CD4-positive, alpha-beta memory T cell (primary cell): ENCODE results near the gene TMEM178B. TPM values are rescaled to one million over a fixed set of nuclear protein-coding genes. Genes with fewer than 3 reads are reported as not detected.

Experiments
- CTCF ChIA-PET: fragments of 350-600 bp; sonication (Branson Sonifier 250); formaldehyde crosslinking; loops from one replicate; lab custom pipeline; 2021; ENCODE audit warnings: inconsistent platforms; ENCODE audit not compliant: partially characterized antibody; lab: Charles Lee
- POLR2A ChIA-PET: fragments of 350-600 bp; sonication (Branson Sonifier 250); formaldehyde crosslinking; loops from one replicate; lab custom pipeline; 2021; ENCODE audit not compliant: partially characterized antibody; lab: Charles Lee
- DNase-seq, 5 donors: peaks; one replicate each; pipeline versions ENCODE4 v3.0.0 to v3.0.0-alpha.2; 2020 to 2022; ENCODE audit warnings: mixed read lengths in 1 of 5
- H3K27ac ChIP-seq: one replicate; pipeline ENCODE4 v1.7.0; 2013; ENCODE audit warnings: low read depth, low read length
- H3K27me3 ChIP-seq: 2 replicates; pipeline ENCODE4 v1.7.0; 2013; ENCODE audit warnings: mild to moderate bottlenecking, low read length, moderate library complexity; ENCODE audit not compliant: insufficient read depth
- H3K36me3 ChIP-seq: 2 replicates; pipeline ENCODE4 v1.7.0; 2013; ENCODE audit warnings: mild to moderate bottlenecking, low read length, moderate library complexity; ENCODE audit not compliant: insufficient read depth
- H3K4me1 ChIP-seq: 2 replicates; pipeline ENCODE4 v1.7.0; 2013; ENCODE audit warnings: mild to moderate bottlenecking, low read length, moderate library complexity; ENCODE audit not compliant: insufficient read depth
- H3K4me3 ChIP-seq, 2 donors: one replicate each; pipeline ENCODE4 v1.7.0; 2013; ENCODE audit warnings: low read length in 2 of 2, mild to moderate bottlenecking in 1 of 2
- H3K9me3 ChIP-seq, 2 donors: one replicate each; pipeline ENCODE4 v1.7.0; 2013; ENCODE audit warnings: low read length in 2 of 2, control low read depth in 1 of 2; ENCODE audit not compliant: control insufficient read depth in 1 of 2
- H3K27ac Mint-ChIP-seq, 7 donors: one replicate each; pipeline ENCODE4 v1.8.0; 2020 to 2021; ENCODE audit warnings: mixed read lengths in 7 of 7, mild to moderate bottlenecking in 6 of 7, inconsistent platforms in 3 of 7, moderate library complexity in 3 of 7
- H3K27me3 Mint-ChIP-seq, 2 donors: one replicate each; pipeline ENCODE4 v1.8.0; 2020 to 2021; ENCODE audit warnings: mixed read lengths in 2 of 2
- H3K36me3 Mint-ChIP-seq, 2 donors: one replicate each; pipeline ENCODE4 v1.8.0; 2020 to 2021; ENCODE audit warnings: mixed read lengths in 2 of 2, inconsistent platforms in 1 of 2, mild to moderate bottlenecking in 1 of 2
- H3K4me1 Mint-ChIP-seq, 4 donors: one replicate each; pipeline ENCODE4 v1.8.0; 2020 to 2021; ENCODE audit warnings: mixed read lengths in 4 of 4, mild to moderate bottlenecking in 1 of 4
- H3K4me3 Mint-ChIP-seq, 8 donors: one replicate each; pipeline ENCODE4 v1.8.0; 2020 to 2021; ENCODE audit warnings: mixed read lengths in 8 of 8, mild to moderate bottlenecking in 7 of 8, moderate library complexity in 6 of 8, inconsistent platforms in 3 of 8
- H3K9me3 Mint-ChIP-seq, 8 donors: one replicate each; pipeline ENCODE4 v1.8.0; 2020 to 2021; ENCODE audit warnings: mixed read lengths in 8 of 8, mild to moderate bottlenecking in 5 of 8, inconsistent platforms in 3 of 8, moderate library complexity in 1 of 8
- intact Hi-C: fragments of 100-400 bp; cut with micrococcal nuclease; formaldehyde crosslinking; loops from one replicate; pipeline ENCODE4 v1.15.1; 2023
- polyA plus RNA-seq, 2 donors: library from polyadenylated mRNA; unstranded; fragments of 300-500 nt; fragmentation: Illumina TruSeq; gene quantifications; one replicate each; pipeline ENCODE4 v1.2.3, GENCODE V29; 2021
- total RNA-seq, 2 experiments: library from RNA; stranded (reverse); gene quantifications; one replicate each; pipeline ENCODE4 v1.2.3, GENCODE V29; 2021

Gene TMEM178B
- total and polyA plus RNA-seq, 4 experiments from 2014 or later: 0.20 to 0.89 (median 0.49) TPM

GRCh38 chr7:141198194-141198958 lies 124.5 kb downstream of the TMEM178B start:
- Histone ChIP-seq H3K9me3 (no peaks in the 10 kb centered on the region), H3K27ac (no peak overlapping the region), H3K27me3 (no peaks in the 10 kb centered on the region), H3K36me3 (no peaks in the 10 kb centered on the region), H3K4me3 (no peak overlapping the region), H3K4me1 (no peaks in the 10 kb centered on the region)
- intact Hi-C loops: no loop called here
- no peaks in the 10 kb centered on the region for H3K36me3 Mint-ChIP-seq
- peaks cover 0 to 2% (median 0%) of the 10 kb centered on the region in 8 donors for H3K9me3 Mint-ChIP-seq
- DNase-seq: no peak
- H3K27ac Mint-ChIP-seq: no peak overlapping the region
- no peaks in the 10 kb centered on the region for H3K4me1 Mint-ChIP-seq
- ChIA-PET CTCF (no interaction called here), POLR2A (no interaction called here)
- H3K27me3 Mint-ChIP-seq: peaks cover 5 to 11% of the 10 kb centered on the region in 2 donors
- no peak overlapping the region for H3K4me3 Mint-ChIP-seq

DNA sequence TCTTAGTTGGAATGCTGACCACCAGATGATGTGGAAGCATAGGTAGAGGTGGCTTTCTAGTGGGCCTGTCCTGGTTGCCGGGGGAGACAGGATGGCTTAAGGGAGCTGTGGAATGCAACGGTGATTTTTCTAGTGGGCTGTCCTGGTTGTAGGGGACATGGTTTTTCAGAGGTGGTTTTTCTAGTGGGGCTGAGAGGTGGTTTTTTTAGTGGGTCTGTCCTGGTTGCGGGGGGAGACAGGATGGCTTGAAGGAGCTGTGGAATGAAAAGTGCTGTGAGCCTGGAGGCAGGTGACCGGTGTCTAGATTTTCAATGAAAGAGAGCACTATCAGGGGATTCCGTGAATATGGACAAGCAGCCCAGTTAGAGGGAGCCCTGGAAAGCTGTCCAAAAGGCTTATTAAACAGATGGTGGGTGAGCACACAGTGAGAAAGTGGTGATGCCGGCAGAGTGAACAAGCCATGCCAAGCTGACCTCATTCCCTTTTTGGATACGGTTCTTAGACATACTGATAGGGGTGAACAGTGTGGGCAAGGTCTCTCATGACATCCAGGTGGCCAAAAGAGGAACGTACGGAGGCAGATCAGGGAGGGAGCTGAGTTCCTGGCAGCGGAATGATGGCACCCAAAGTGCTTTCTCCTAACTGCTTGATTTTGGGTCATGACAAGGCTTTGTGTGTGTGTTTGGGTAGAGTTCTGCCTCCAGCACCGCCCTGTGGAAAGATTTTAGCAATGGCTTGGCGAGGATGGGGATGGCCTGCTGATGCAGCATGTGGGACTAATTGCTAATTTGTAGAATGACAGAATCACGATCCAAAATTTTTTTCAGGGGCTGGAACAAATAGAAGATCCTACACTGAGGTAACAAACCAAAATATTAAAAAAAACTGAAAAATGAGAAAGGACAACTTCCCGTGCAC lies 126.6 kb downstream of the TMEM178B start:
- no peaks in the 10 kb centered on the region for H3K9me3 ChIP-seq
- Mint-ChIP-seq H3K36me3 (no peaks in the 10 kb centered on the region), H3K27me3 (peaks cover 5 to 14% of the 10 kb centered on the region in 2 donors), H3K4me1 (no peaks in the 10 kb centered on the region), H3K9me3 (peaks cover 0 to 2% (median 0%) of the 10 kb centered on the region in 8 donors), H3K27ac (no peak overlapping the region), H3K4me3 (no peak overlapping the region)
- CTCF ChIA-PET: no interaction called here
- H3K4me1 ChIP-seq: no peaks in the 10 kb centered on the region
- no peaks in the 10 kb centered on the region for H3K27me3 ChIP-seq
- POLR2A ChIA-PET: no interaction called here
- H3K4me3 ChIP-seq: no peak overlapping the region
- no peak for DNase-seq
- no peak overlapping the region for H3K27ac ChIP-seq
- intact Hi-C loops: no loop called here
- H3K36me3 ChIP-seq: no peaks in the 10 kb centered on the region

DNA sequence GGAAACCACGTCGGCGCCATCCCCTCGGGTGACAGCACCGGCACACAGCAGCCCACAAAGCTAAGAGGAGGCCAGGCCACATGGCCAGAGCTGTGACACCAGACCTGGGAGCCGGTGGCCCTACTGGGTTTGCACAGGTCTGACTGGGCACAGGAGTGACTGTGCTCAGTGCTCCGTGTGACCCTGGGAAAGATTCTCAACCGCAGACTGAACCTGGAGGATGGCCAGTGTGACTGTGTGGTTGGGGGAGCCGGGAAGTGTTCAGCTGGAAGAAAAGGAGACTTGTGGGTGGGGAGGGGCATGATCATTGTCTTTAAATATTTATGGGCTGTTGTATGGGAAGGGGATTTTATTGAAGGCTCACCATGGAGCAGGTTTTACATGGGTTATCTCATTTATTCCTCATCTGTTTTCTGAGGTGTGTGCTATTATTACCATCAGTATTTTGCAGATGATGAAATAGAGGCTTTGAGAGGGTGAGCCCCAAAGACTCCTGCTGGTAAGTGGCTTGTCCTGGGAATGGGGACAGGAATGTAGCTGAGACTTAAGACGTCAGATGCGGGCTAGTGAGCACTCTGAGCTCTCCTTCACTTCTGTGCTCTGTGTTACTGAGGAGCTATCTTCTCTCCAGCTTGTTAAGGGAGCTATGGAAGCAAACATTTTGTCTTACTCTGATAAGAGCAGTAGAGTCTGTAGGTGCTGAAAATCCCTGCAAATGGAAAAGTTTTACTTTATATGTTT lies 127.5 kb downstream of the TMEM178B start:
- no peak for DNase-seq
- H3K27me3 ChIP-seq: no peaks in the 10 kb centered on the region
- CTCF ChIA-PET: no interaction called here
- H3K27me3 Mint-ChIP-seq: peaks cover 5 to 17% of the 10 kb centered on the region in 2 donors
- intact Hi-C loops: no loop called here
- H3K4me3 Mint-ChIP-seq: no peak overlapping the region
- no peaks in the 10 kb centered on the region for H3K36me3 Mint-ChIP-seq
- no peaks in the 10 kb centered on the region for H3K4me1 ChIP-seq
- H3K27ac Mint-ChIP-seq: no peak overlapping the region
- no peaks in the 10 kb centered on the region for H3K9me3 ChIP-seq
- POLR2A ChIA-PET: no interaction called here
- no peaks in the 10 kb centered on the region for H3K4me1 Mint-ChIP-seq
- peaks cover 0 to 2% (median 0%) of the 10 kb centered on the region in 8 donors for H3K9me3 Mint-ChIP-seq
- H3K27ac ChIP-seq: no peak overlapping the region
- no peaks in the 10 kb centered on the region for H3K36me3 ChIP-seq
- no peak overlapping the region for H3K4me3 ChIP-seq

- H3K27me3 ChIP-seq: no peaks in the 10 kb centered on the region
- H3K27ac ChIP-seq: no peak overlapping the region
- no peaks in the 10 kb centered on the region for H3K36me3 Mint-ChIP-seq
- intact Hi-C loops: no loop called here
- ChIA-PET CTCF (no interaction called here), POLR2A (no interaction called here)
- no peaks in the 10 kb centered on the region for H3K4me1 ChIP-seq
- H3K27ac Mint-ChIP-seq: no peak overlapping the region
- H3K9me3 Mint-ChIP-seq: no peaks in the 10 kb centered on the region
- no peaks in the 10 kb centered on the region for H3K36me3 ChIP-seq
- no peak overlapping the region for H3K4me3 ChIP-seq
- DNase-seq: no peak
- H3K27me3 Mint-ChIP-seq: peaks cover 5 to 17% of the 10 kb centered on the region in 2 donors
- no peaks in the 10 kb centered on the region for H3K9me3 ChIP-seq
- no peaks in the 10 kb centered on the region for H3K4me1 Mint-ChIP-seq
- no peak overlapping the region for H3K4me3 Mint-ChIP-seq
These were observed 128.7 kb downstream of the TMEM178B start for GRCh38 chr7:141202535-141202934.

- no peak overlapping the region for H3K4me3 Mint-ChIP-seq
- Histone ChIP-seq H3K36me3 (no peaks in the 10 kb centered on the region), H3K4me1 (no peaks in the 10 kb centered on the region), H3K27me3 (no peaks in the 10 kb centered on the region), H3K27ac (no peak overlapping the region), H3K9me3 (no peaks in the 10 kb centered on the region), H3K4me3 (no peak overlapping the region)
- no peak overlapping the region for H3K27ac Mint-ChIP-seq
- no peaks in the 10 kb centered on the region for H3K9me3 Mint-ChIP-seq
- ChIA-PET POLR2A (no interaction called here), CTCF (no interaction called here)
- intact Hi-C loops: no loop called here
- no peaks in the 10 kb centered on the region for H3K36me3 Mint-ChIP-seq
- no peak for DNase-seq
- H3K4me1 Mint-ChIP-seq: no peaks in the 10 kb centered on the region
- peaks cover 5 to 17% of the 10 kb centered on the region in 2 donors for H3K27me3 Mint-ChIP-seq
These were observed 129.3 kb downstream of the TMEM178B start for GRCh38 chr7:141203177-141203576.

DNA sequence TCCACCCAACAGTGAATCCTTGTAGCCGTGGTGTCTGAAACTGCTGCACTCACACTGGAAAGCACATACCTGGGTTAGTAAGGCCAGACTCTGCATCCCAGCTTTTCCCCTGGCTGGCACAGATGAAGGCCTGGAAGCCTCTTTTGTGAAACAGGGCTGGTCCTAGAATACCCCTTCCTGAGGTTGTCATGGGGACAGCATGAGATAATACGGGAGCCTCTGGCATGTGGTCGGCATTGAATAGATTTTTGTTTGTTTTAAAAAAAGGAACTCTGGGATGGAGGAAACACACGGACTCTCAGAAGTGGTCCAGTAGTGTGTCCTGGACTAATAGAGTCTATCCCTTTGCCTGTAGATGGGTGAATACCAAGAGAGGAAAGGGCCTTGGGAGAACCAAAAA lies 129.7 kb downstream of the TMEM178B start:
- Mint-ChIP-seq H3K27ac (no peak overlapping the region), H3K4me1 (no peaks in the 10 kb centered on the region), H3K27me3 (peaks cover 3 to 17% of the 10 kb centered on the region in 2 donors), H3K4me3 (no peak overlapping the region), H3K9me3 (no peaks in the 10 kb centered on the region), H3K36me3 (no peaks in the 10 kb centered on the region)
- POLR2A ChIA-PET: no interaction called here
- CTCF ChIA-PET: no interaction called here
- DNase-seq: no peak
- no peaks in the 10 kb centered on the region for H3K36me3 ChIP-seq
- intact Hi-C loops: no loop called here
- H3K27ac ChIP-seq: no peak overlapping the region
- H3K27me3 ChIP-seq: no peaks in the 10 kb centered on the region
- no peak overlapping the region for H3K4me3 ChIP-seq
- H3K4me1 ChIP-seq: no peaks in the 10 kb centered on the region
- no peaks in the 10 kb centered on the region for H3K9me3 ChIP-seq

GRCh38 chr7:141207661-141208060 lies 133.8 kb downstream of the TMEM178B start:
- Histone ChIP-seq H3K9me3 (no peaks in the 10 kb centered on the region), H3K27ac (no peak overlapping the region), H3K36me3 (no peaks in the 10 kb centered on the region), H3K4me3 (no peak overlapping the region), H3K4me1 (no peaks in the 10 kb centered on the region), H3K27me3 (no peaks in the 10 kb centered on the region)
- ChIA-PET POLR2A (no interaction called here), CTCF (no interaction called here)
- H3K27ac Mint-ChIP-seq: no peak overlapping the region
- H3K4me1 Mint-ChIP-seq: no peaks in the 10 kb centered on the region
- H3K27me3 Mint-ChIP-seq: peaks cover 0 to 13% of the 10 kb centered on the region in 2 donors
- DNase-seq: no peak
- H3K9me3 Mint-ChIP-seq: no peaks in the 10 kb centered on the region
- H3K36me3 Mint-ChIP-seq: no peaks in the 10 kb centered on the region
- no peak overlapping the region for H3K4me3 Mint-ChIP-seq
- intact Hi-C loops: no loop called here
